ENCODE measurements around the gene KAT8. TPM values are rescaled to one million over a fixed set of nuclear protein-coding genes. Genes with fewer than 3 reads are reported as not detected.

The KAT8 gene
- total and polyA plus RNA-seq, 2 of the 13 experiments (the other 11 are each of a cell fraction or from before 2014, with no cell fraction given): 79.0 to 84.2 TPM

- TF ChIP-seq, protein P1, sequence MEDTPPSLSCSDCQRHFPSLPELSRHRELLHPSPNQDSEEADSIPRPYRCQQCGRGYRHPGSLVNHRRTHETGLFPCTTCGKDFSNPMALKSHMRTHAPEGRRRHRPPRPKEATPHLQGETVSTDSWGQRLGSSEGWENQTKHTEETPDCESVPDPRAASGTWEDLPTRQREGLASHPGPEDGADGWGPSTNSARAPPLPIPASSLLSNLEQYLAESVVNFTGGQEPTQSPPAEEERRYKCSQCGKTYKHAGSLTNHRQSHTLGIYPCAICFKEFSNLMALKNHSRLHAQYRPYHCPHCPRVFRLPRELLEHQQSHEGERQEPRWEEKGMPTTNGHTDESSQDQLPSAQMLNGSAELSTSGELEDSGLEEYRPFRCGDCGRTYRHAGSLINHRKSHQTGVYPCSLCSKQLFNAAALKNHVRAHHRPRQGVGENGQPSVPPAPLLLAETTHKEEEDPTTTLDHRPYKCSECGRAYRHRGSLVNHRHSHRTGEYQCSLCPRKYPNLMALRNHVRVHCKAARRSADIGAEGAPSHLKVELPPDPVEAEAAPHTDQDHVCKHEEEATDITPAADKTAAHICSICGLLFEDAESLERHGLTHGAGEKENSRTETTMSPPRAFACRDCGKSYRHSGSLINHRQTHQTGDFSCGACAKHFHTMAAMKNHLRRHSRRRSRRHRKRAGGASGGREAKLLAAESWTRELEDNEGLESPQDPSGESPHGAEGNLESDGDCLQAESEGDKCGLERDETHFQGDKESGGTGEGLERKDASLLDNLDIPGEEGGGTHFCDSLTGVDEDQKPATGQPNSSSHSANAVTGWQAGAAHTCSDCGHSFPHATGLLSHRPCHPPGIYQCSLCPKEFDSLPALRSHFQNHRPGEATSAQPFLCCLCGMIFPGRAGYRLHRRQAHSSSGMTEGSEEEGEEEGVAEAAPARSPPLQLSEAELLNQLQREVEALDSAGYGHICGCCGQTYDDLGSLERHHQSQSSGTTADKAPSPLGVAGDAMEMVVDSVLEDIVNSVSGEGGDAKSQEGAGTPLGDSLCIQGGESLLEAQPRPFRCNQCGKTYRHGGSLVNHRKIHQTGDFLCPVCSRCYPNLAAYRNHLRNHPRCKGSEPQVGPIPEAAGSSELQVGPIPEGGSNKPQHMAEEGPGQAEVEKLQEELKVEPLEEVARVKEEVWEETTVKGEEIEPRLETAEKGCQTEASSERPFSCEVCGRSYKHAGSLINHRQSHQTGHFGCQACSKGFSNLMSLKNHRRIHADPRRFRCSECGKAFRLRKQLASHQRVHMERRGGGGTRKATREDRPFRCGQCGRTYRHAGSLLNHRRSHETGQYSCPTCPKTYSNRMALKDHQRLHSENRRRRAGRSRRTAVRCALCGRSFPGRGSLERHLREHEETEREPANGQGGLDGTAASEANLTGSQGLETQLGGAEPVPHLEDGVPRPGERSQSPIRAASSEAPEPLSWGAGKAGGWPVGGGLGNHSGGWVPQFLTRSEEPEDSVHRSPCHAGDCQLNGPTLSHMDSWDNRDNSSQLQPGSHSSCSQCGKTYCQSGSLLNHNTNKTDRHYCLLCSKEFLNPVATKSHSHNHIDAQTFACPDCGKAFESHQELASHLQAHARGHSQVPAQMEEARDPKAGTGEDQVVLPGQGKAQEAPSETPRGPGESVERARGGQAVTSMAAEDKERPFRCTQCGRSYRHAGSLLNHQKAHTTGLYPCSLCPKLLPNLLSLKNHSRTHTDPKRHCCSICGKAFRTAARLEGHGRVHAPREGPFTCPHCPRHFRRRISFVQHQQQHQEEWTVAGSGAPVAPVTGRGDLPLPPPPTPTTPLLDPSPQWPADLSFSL (CRISPR knock-in tag; IDR thresholded peaks at IDR 0.05): no peak
- TF ChIP-seq THYN1 (CRISPR knock-in tag; IDR thresholded peaks at IDR 0.05; ENCODE audit: borderline replicate concordance, low read depth) (peak; percentile 77; the same call in 1 of the 2 replicates), RBAK (CRISPR knock-in tag; IDR thresholded peaks at IDR 0.05) (no peak), FOSL1 (CRISPR knock-in tag; IDR thresholded peaks at IDR 0.05; ENCODE audit: borderline replicate concordance) (no peak), ZKSCAN8 (CRISPR knock-in tag; IDR thresholded peaks at IDR 0.05; ENCODE audit: borderline replicate concordance) (peak; percentile 96), KDM2A (CRISPR knock-in tag; IDR thresholded peaks at IDR 0.05; ENCODE audit: borderline replicate concordance, low read depth) (peak; percentile 99), CENPT (CRISPR knock-in tag; IDR thresholded peaks at IDR 0.05; ENCODE audit: low read depth) (no peak), PHF20 (CRISPR knock-in tag; IDR thresholded peaks at IDR 0.05) (peak; percentile 98), ZNF788 (CRISPR knock-in tag; IDR thresholded peaks at IDR 0.05; ENCODE audit: borderline replicate concordance) (peak; percentile 62; the same call in 1 of the 2 replicates), HOXA5 (CRISPR knock-in tag; IDR thresholded peaks at IDR 0.05) (peak; percentile 92), NFE2L1 (CRISPR knock-in tag; IDR thresholded peaks at IDR 0.05; ENCODE audit: borderline replicate concordance) (no peak), CSRNP1 (CRISPR knock-in tag; IDR thresholded peaks at IDR 0.05) (peak; percentile 88; the same call in 1 of the 2 replicates), ELF3 (CRISPR knock-in tag; IDR thresholded peaks at IDR 0.05) (peak; percentile 98), SOX5 (CRISPR knock-in tag; IDR thresholded peaks at IDR 0.05; ENCODE audit: borderline replicate concordance) (peak; percentile 79; the same call in 1 of the 2 replicates), GTF3A (CRISPR knock-in tag; conservative IDR thresholded peaks at IDR 0.05) (0 out of 2 replicates have a peak, but pooled peaks have one; percentile 73), ATF7-NPFF (CRISPR knock-in tag; IDR thresholded peaks at IDR 0.05; ENCODE audit: low read depth) (peak; percentile 78; the same call in 1 of the 2 replicates), KDM4B (CRISPR knock-in tag; IDR thresholded peaks at IDR 0.05) (peak; percentile 74; the same call in 1 of the 2 replicates), ZNF44 (CRISPR knock-in tag; IDR thresholded peaks at IDR 0.05) (peak; percentile 90)
- TF ChIP-seq, protein P2, sequence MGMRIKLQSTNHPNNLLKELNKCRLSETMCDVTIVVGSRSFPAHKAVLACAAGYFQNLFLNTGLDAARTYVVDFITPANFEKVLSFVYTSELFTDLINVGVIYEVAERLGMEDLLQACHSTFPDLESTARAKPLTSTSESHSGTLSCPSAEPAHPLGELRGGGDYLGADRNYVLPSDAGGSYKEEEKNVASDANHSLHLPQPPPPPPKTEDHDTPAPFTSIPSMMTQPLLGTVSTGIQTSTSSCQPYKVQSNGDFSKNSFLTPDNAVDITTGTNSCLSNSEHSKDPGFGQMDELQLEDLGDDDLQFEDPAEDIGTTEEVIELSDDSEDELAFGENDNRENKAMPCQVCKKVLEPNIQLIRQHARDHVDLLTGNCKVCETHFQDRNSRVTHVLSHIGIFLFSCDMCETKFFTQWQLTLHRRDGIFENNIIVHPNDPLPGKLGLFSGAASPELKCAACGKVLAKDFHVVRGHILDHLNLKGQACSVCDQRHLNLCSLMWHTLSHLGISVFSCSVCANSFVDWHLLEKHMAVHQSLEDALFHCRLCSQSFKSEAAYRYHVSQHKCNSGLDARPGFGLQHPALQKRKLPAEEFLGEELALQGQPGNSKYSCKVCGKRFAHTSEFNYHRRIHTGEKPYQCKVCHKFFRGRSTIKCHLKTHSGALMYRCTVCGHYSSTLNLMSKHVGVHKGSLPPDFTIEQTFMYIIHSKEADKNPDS (CRISPR knock-in tag; IDR thresholded peaks at IDR 0.05): 0 out of 2 replicates have a peak, but pooled peaks have one; percentile 41
Observed at GRCh38 chr16:31073970-31074813, 43.3 kb upstream of the KAT8 start, which contains the start of the genes ZNF646 and ZNF668 (continued).

All from HepG2 (cell line).